ENCODE data around the gene KRTDAP. TPM values are rescaled to one million over a fixed set of nuclear protein-coding genes. Genes with fewer than 3 reads are reported as not detected.

KRTDAP gene
- total RNA-seq, 1 donor from 2014 or later: not detected

- intact Hi-C loops (cut with micrococcal nuclease): no loop called here
- no peak overlapping the region for H3K27ac Mint-ChIP-seq
- DNase-seq (no peak), ATAC-seq (ENCODE audit: low read depth) (no peak)
- ChIA-PET POLR2A (no interaction called here), CTCF (no interaction called here)
- TF ChIP-seq CTCF (IDR thresholded peaks at IDR 0.05): no peak
- H3K4me1 Mint-ChIP-seq: no peaks in the 10 kb centered on the region
- H3K36me3 Mint-ChIP-seq (ENCODE audit: low read depth): no peaks in the 10 kb centered on the region
- peaks cover 24% of the 10 kb centered on the region for H3K27me3 Mint-ChIP-seq
- no peaks in the 10 kb centered on the region for H3K9me3 Mint-ChIP-seq
- H3K4me3 Mint-ChIP-seq: no peak overlapping the region
Measured at GRCh38 chr19:35518313-35518712, 28.0 kb upstream of the KRTDAP start.

GRCh38 chr19:35517342-35517741 lies 27.1 kb upstream of the KRTDAP start:
- POLR2A ChIA-PET: no interaction called here
- Mint-ChIP-seq H3K27me3 (peaks cover 28% of the 10 kb centered on the region), H3K9me3 (no peaks in the 10 kb centered on the region), H3K4me3 (no peak overlapping the region), H3K27ac (no peak overlapping the region), H3K36me3 (ENCODE audit: low read depth) (no peaks in the 10 kb centered on the region), H3K4me1 (no peaks in the 10 kb centered on the region)
- DNase-seq: no peak
- CTCF ChIA-PET: no interaction called here
- TF ChIP-seq CTCF (IDR thresholded peaks at IDR 0.05): no peak
- intact Hi-C loops (cut with micrococcal nuclease): no loop called here
- no peak for ATAC-seq (ENCODE audit: low read depth)

GRCh38 chr19:35516310-35516709 lies 26.0 kb upstream of the KRTDAP start:
- Mint-ChIP-seq H3K27me3 (peaks cover 34% of the 10 kb centered on the region), H3K4me1 (no peaks in the 10 kb centered on the region), H3K9me3 (no peaks in the 10 kb centered on the region), H3K36me3 (ENCODE audit: low read depth) (no peaks in the 10 kb centered on the region), H3K27ac (no peak overlapping the region), H3K4me3 (no peak overlapping the region)
- ATAC-seq (ENCODE audit: low read depth) (no peak), DNase-seq (no peak)
- ChIA-PET CTCF (no interaction called here), POLR2A (interaction anchor here (1.8 kb wide), 1 partner anchor 24 kb away, joined by 4 read pairs; no protein-coding TSS in a partner anchor)
- intact Hi-C loops (cut with micrococcal nuclease): no loop called here
- no peak for TF ChIP-seq CTCF (IDR thresholded peaks at IDR 0.05)

GRCh38 chr19:35514282-35514809 lies 24.1 kb upstream of the KRTDAP start:
- Mint-ChIP-seq H3K36me3 (ENCODE audit: low read depth) (no peaks in the 10 kb centered on the region), H3K4me1 (peaks cover 15% of the 10 kb centered on the region), H3K4me3 (no peak overlapping the region), H3K27ac (no peak overlapping the region), H3K9me3 (no peaks in the 10 kb centered on the region), H3K27me3 (peaks cover 42% of the 10 kb centered on the region)
- ATAC-seq (ENCODE audit: low read depth) (no peak), DNase-seq (no peak)
- POLR2A ChIA-PET: interaction anchor here (1.8 kb wide), 1 partner anchor 26 kb away, joined by 4 read pairs; no protein-coding TSS in a partner anchor
- intact Hi-C loops (cut with micrococcal nuclease): no loop called here
- CTCF ChIA-PET: interaction anchor here (1.6 to 1.8 kb wide), 2 partner anchors 19 to 77 kb away, joined by 3 to 4 read pairs; no protein-coding TSS in a partner anchor
- no peak for TF ChIP-seq CTCF (IDR thresholded peaks at IDR 0.05)

GRCh38 chr19:35513628-35514281 lies 23.5 kb upstream of the KRTDAP start, which contains the start of gene DMKN:
Gene DMKN (minus strand): TSS chr19:35513649. CDS start chr19:35513475, 174 bp downstream.
- ChIA-PET CTCF (interaction anchor here (1.6 kb wide), 1 partner anchor 78 kb away, joined by 3 read pairs; no protein-coding TSS in a partner anchor), POLR2A (no interaction called here)
- peaks cover 41% of the 10 kb centered on the region for H3K27me3 Mint-ChIP-seq
- H3K4me3 Mint-ChIP-seq: no peak within 1 kb of the TSS
- no peak for DNase-seq
- H3K36me3 Mint-ChIP-seq (ENCODE audit: low read depth): no peaks in the 10 kb centered on the region
- no peak within 1 kb of the TSS for H3K27ac Mint-ChIP-seq
- ATAC-seq (ENCODE audit: low read depth): no peak
- TF ChIP-seq CTCF (IDR thresholded peaks at IDR 0.05): no peak
- H3K4me1 Mint-ChIP-seq: peaks cover 17% of the 10 kb centered on the region
- no peaks in the 10 kb centered on the region for H3K9me3 Mint-ChIP-seq
- intact Hi-C loops (cut with micrococcal nuclease): no loop called here

Data from activated B cell treated with CpG ODN at 0.5 μM for 24 hours (primary cell).